ENCODE results near the gene SNX10. TPM values are rescaled to one million over a fixed set of nuclear protein-coding genes. Genes with fewer than 3 reads are reported as not detected.

SNX10 gene
- total RNA-seq, 2 experiments from 2014 or later = 31.6 to 33.0 TPM

- H3K4me3 Mint-ChIP-seq = no peak overlapping the region
- H3K9me3 Mint-ChIP-seq = no peaks in the 10 kb centered on the region
- DNase-seq = no peak
- H3K4me1 Mint-ChIP-seq = peaks cover 6% of the 10 kb centered on the region
- no peaks in the 10 kb centered on the region for H3K27me3 Mint-ChIP-seq
- no peak overlapping the region for H3K27ac Mint-ChIP-seq
- H3K36me3 Mint-ChIP-seq = peaks cover 22% of the 10 kb centered on the region
Measured at GRCh38 chr7:26343320-26343832, 51.7 kb downstream of the SNX10 start.

GRCh38 chr7:26343837-26344236 lies 52.2 kb downstream of the SNX10 start:
- no peaks in the 10 kb centered on the region for H3K27me3 Mint-ChIP-seq
- peaks cover 6% of the 10 kb centered on the region for H3K4me1 Mint-ChIP-seq
- H3K9me3 Mint-ChIP-seq = no peaks in the 10 kb centered on the region
- peaks cover 23% of the 10 kb centered on the region for H3K36me3 Mint-ChIP-seq
- H3K4me3 Mint-ChIP-seq = no peak overlapping the region
- no peak overlapping the region for H3K27ac Mint-ChIP-seq
- no peak for DNase-seq

GRCh38 chr7:26345202-26345601 lies 53.5 kb downstream of the SNX10 start:
- Mint-ChIP-seq H3K9me3 (no peaks in the 10 kb centered on the region), H3K27ac (no peak overlapping the region), H3K36me3 (peaks cover 23% of the 10 kb centered on the region), H3K27me3 (no peaks in the 10 kb centered on the region), H3K4me1 (peaks cover 6% of the 10 kb centered on the region), H3K4me3 (no peak overlapping the region)
- no peak for DNase-seq

- no peak overlapping the region for H3K27ac Mint-ChIP-seq
- no peaks in the 10 kb centered on the region for H3K9me3 Mint-ChIP-seq
- H3K4me1 Mint-ChIP-seq = peaks cover 2% of the 10 kb centered on the region
- no peaks in the 10 kb centered on the region for H3K27me3 Mint-ChIP-seq
- H3K36me3 Mint-ChIP-seq = peaks cover 20% of the 10 kb centered on the region
- no peak for DNase-seq
- no peak overlapping the region for H3K4me3 Mint-ChIP-seq
Measured at GRCh38 chr7:26345837-26346236, 54.2 kb downstream of the SNX10 start.

GRCh38 chr7:26346611-26347203 lies 55.0 kb downstream of the SNX10 start:
- DNase-seq = no peak
- Mint-ChIP-seq H3K36me3 (peaks cover 20% of the 10 kb centered on the region), H3K27ac (no peak overlapping the region), H3K27me3 (no peaks in the 10 kb centered on the region), H3K4me3 (no peak overlapping the region), H3K9me3 (no peaks in the 10 kb centered on the region), H3K4me1 (peaks cover 2% of the 10 kb centered on the region)

GRCh38 chr7:26348234-26348851 lies 56.7 kb downstream of the SNX10 start:
- no peak overlapping the region for H3K4me3 Mint-ChIP-seq
- no peaks in the 10 kb centered on the region for H3K27me3 Mint-ChIP-seq
- H3K9me3 Mint-ChIP-seq = no peaks in the 10 kb centered on the region
- peaks cover 2% of the 10 kb centered on the region for H3K4me1 Mint-ChIP-seq
- DNase-seq = no peak
- no peak overlapping the region for H3K27ac Mint-ChIP-seq
- peaks cover 19% of the 10 kb centered on the region for H3K36me3 Mint-ChIP-seq

- peaks cover 2% of the 10 kb centered on the region for H3K4me1 Mint-ChIP-seq
- peaks cover 18% of the 10 kb centered on the region for H3K36me3 Mint-ChIP-seq
- no peaks in the 10 kb centered on the region for H3K9me3 Mint-ChIP-seq
- H3K27ac Mint-ChIP-seq = no peak overlapping the region
- H3K4me3 Mint-ChIP-seq = no peak overlapping the region
- no peak for DNase-seq
- no peaks in the 10 kb centered on the region for H3K27me3 Mint-ChIP-seq
Measured at GRCh38 chr7:26349005-26349915, 57.6 kb downstream of the SNX10 start.

GRCh38 chr7:26351171-26351570 lies 59.5 kb downstream of the SNX10 start:
- Mint-ChIP-seq H3K27ac (no peak overlapping the region), H3K9me3 (no peaks in the 10 kb centered on the region), H3K4me3 (no peak overlapping the region), H3K27me3 (no peaks in the 10 kb centered on the region), H3K36me3 (peaks cover 13% of the 10 kb centered on the region), H3K4me1 (peaks cover 2% of the 10 kb centered on the region)
- no peak for DNase-seq

- H3K9me3 Mint-ChIP-seq = no peaks in the 10 kb centered on the region
- no peak overlapping the region for H3K4me3 Mint-ChIP-seq
- H3K27ac Mint-ChIP-seq = no peak overlapping the region
- DNase-seq = no peak
- H3K27me3 Mint-ChIP-seq = no peaks in the 10 kb centered on the region
- peaks cover 3% of the 10 kb centered on the region for H3K36me3 Mint-ChIP-seq
- H3K4me1 Mint-ChIP-seq = peaks cover 2% of the 10 kb centered on the region
Measured at GRCh38 chr7:26356229-26356628, 64.6 kb downstream of the SNX10 start.

GRCh38 chr7:26356929-26357798 lies 65.5 kb downstream of the SNX10 start:
- Mint-ChIP-seq H3K4me1 (peaks cover 2% of the 10 kb centered on the region), H3K36me3 (peaks cover 3% of the 10 kb centered on the region), H3K9me3 (no peaks in the 10 kb centered on the region), H3K27me3 (no peaks in the 10 kb centered on the region), H3K4me3 (no peak overlapping the region), H3K27ac (no peak overlapping the region)
- DNase-seq = no peak

GRCh38 chr7:26357799-26358151 lies 66.1 kb downstream of the SNX10 start:
- Mint-ChIP-seq H3K36me3 (peaks cover 3% of the 10 kb centered on the region), H3K27ac (no peak overlapping the region), H3K9me3 (no peaks in the 10 kb centered on the region), H3K4me1 (peaks cover 2% of the 10 kb centered on the region), H3K4me3 (no peak overlapping the region), H3K27me3 (no peaks in the 10 kb centered on the region)
- no peak for DNase-seq

- Mint-ChIP-seq H3K4me3 (no peak overlapping the region), H3K4me1 (peaks cover 5% of the 10 kb centered on the region), H3K36me3 (peaks cover 7% of the 10 kb centered on the region), H3K27ac (no peak overlapping the region), H3K27me3 (no peaks in the 10 kb centered on the region), H3K9me3 (no peaks in the 10 kb centered on the region)
- no peak for DNase-seq
Measured at GRCh38 chr7:26360650-26361049, 69.0 kb downstream of the SNX10 start.

- no peak overlapping the region for H3K27ac Mint-ChIP-seq
- H3K4me1 Mint-ChIP-seq = peaks cover 5% of the 10 kb centered on the region
- H3K4me3 Mint-ChIP-seq = no peak overlapping the region
- H3K36me3 Mint-ChIP-seq = peaks cover 7% of the 10 kb centered on the region
- H3K9me3 Mint-ChIP-seq = no peaks in the 10 kb centered on the region
- DNase-seq = no peak
- no peaks in the 10 kb centered on the region for H3K27me3 Mint-ChIP-seq
Measured at GRCh38 chr7:26361637-26362036, 70.0 kb downstream of the SNX10 start.

- Mint-ChIP-seq H3K27me3 (no peaks in the 10 kb centered on the region), H3K4me1 (peaks cover 5% of the 10 kb centered on the region), H3K36me3 (peaks cover 4% of the 10 kb centered on the region), H3K27ac (no peak overlapping the region), H3K9me3 (no peaks in the 10 kb centered on the region), H3K4me3 (no peak overlapping the region)
- DNase-seq = no peak
Measured at GRCh38 chr7:26363465-26363864, 71.8 kb downstream of the SNX10 start.

All from activated naive CD8-positive, alpha-beta T cell treated with anti-CD3 and anti-CD28 coated beads for 36 hours (primary cell).